CD4-positive, alpha-beta T cell treated with Interleukin-4 for 1 hour (primary cell): ENCODE measurements around the gene GALNT6.
"Not testable (repeated sequence)": the region's sequence is repeated elsewhere in the genome, so short reads cannot be mapped to it uniquely, and the experiment has no call there.

Experiments
- DNase-seq, 2 donors: peaks; one replicate each; pipeline ENCODE4 v3.0.0-alpha.2; 2020 to 2022

Gene GALNT6

DNA sequence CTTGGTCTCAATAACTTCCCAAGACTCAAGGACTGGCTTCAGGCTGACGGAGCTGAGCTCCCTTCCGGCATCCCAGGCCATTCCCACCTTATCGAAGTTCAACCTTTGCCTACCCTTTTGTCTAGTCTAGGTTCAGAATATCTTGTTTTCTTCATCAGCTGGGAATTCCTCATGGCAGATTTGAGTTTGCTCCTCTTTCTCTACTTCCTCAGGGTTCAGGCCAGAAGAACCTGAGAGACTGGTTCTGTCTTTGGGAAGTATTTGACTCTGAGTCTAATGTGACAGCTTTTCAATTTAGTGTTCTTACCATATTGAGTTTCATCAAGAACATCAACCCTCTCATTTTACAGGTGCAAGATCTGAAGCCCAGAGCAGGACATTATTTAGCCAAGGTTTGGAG lies 69.3 kb downstream of the GALNT6 start:
- no peak for DNase-seq

GRCh38 chr12:51320695-51321320 lies 70.4 kb downstream of the GALNT6 start:
- peak in 1 of 2 donors; percentile 49 for DNase-seq

DNA sequence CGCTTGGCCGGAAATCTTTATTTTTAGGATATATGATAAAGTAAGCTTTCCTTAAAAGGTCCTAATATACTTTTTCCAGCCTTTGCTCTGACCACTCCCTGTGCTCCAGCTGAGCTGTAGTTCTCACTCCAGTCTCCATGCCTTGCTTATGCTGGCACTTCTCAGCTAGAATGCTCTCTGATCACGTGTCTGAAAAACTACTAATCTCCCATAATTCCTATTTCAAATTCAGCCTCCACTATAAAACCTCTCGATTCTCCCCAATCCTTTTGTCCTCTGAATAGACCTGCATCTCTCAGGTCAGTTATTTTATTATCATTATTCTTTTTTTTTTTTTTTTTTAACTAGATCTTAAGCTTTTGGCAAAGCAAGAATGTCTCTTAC lies 70.9 kb downstream of the GALNT6 start:
- no peak for DNase-seq

GRCh38 chr12:51318846-51319599 lies 72.2 kb downstream of the GALNT6 start:
- DNase-seq: peak; percentile 58 to 76

DNA sequence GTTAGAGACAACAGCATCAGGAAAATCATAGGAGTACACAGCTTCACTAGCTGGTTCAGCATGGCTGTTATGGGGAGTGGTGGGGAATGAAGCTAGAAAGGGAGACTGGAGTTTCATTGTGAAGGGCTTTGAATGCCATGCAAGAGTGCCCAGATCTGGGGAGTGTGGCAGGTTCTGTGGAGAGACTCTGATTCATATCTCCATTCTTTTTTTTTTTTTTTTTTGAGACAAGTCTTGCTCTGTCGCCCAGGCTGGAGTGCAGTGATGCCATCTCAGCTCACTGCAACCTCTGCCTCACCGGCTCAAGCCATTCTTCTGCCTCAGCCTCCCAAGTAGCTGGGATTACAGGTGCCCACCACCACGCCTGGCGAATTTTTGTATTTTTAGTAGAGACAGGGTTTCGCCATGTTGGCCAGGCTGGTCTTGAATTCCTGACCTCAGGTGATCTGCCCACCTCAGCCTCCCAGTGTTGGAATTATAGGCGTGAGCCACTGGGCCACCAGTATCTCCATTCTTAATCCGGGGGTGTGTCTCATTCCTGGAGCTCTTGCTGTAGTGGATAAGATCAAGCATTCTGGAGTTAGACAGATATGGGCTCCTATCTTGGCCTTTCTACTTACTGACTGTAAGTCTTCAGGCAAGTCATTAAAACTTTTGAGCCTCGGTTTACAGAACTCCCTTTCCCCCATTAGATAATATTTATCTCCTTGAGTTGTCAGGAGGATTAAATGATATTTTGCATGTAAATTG lies 73.0 kb downstream of the GALNT6 start:
- DNase-seq: not testable (repeated sequence)

GRCh38 chr12:51311389-51311788 lies 79.8 kb downstream of the GALNT6 start:
- DNase-seq: no peak

GRCh38 chr12:51307655-51308593 lies 83.3 kb downstream of the GALNT6 start:
- DNase-seq: no peak

DNA sequence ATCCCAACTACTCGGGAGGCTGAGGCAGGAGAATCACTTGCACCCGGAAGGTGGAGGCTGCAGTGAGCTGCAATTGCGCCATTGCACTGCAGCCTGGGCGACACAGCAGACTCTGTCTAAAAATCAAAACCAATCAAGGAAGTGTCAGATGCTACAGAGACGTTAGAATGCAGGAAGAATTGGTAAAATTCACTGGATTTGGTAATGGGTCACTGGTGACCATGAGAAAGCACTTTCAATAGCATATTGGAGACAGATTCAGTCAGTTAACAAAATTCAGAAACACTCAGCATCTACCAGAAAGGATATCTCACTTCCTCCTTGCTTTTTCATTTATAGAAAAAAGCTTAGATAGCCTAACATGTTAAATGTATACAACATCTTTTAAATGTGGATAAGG lies 84.7 kb downstream of the GALNT6 start:
- DNase-seq: no peak
